Neural cell (in vitro differentiated cells): ENCODE results near the gene SNAP25.

Source experiments
- CTCF ChIP-seq: fragments of 450-650 bp; IDR thresholded peaks from 2 replicates; pipeline ENCODE4 v1.5.1; 2014; ENCODE audit warnings: antibody characterized with exemption, mild to moderate bottlenecking, moderate library complexity; ENCODE audit not compliant: poor library complexity, severe bottlenecking
- REST ChIP-seq: IDR thresholded peaks from 2 replicates; pipeline ENCODE4 v1.6.1; 2012; ENCODE audit warnings: borderline replicate concordance

- TF ChIP-seq CTCF (no peak), REST (no peak)
Observed at GRCh38 chr20:10330071-10330470, 111.4 kb downstream of the SNAP25 start.
